HG02870 (cell line): ENCODE results near the gene KRT79.
"Not testable (repeated sequence)": the region's sequence is repeated elsewhere in the genome, so short reads cannot be mapped to it uniquely, and the experiment has no call there.

ENCODE experiments used
- ATAC-seq: cut with Tn5 transposase; IDR thresholded peaks from one replicate; pipeline ENCODE4 v1.9.1; 2021; ENCODE audit warnings: mild to moderate bottlenecking, moderate library complexity; ENCODE audit not compliant: unreplicated experiment

Gene KRT79

DNA sequence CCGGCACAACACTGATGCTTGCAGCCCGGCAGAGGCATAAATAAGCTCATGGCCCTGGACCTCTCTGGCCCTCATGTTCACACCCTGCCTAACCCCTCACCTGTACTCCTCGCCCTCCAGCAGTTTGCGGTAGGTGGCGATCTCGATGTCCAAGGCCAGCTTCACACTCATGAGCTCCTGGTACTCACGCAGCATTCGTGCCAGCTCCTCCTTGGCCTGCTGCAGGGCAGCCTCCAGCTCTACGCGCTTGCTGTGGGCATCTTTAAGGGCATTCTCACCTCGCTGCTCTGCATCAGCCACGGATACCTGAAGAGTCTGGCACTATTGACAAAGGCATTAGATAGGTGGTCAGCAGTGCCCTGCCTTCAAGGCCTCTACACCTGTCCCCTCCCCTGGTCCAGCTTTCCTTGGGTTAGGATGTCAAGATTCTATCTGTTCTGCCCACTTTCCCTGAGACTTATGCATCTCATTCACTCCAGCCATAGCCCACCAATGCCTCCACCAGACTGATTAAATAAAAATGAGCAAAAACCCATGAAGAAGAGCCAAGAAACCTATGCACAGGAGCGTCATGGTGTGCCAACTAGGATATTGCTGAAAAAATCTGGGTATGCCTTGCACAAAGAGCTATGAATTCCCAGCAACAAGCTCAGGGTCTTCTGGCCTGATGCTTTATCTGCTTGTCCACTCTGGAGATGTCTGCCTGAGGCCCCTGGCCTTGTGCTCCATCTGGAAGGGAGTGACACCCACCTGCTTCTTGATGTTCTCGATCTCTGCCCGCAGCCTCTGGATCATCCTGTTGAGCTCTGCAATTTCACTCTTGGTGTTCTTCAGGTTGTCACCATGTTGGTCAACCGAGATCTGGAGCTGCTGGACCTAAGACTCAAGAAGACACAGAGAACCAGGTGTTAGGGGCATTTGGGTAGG, 26.3 kb downstream of the KRT79 start:
- no peak for ATAC-seq

DNA sequence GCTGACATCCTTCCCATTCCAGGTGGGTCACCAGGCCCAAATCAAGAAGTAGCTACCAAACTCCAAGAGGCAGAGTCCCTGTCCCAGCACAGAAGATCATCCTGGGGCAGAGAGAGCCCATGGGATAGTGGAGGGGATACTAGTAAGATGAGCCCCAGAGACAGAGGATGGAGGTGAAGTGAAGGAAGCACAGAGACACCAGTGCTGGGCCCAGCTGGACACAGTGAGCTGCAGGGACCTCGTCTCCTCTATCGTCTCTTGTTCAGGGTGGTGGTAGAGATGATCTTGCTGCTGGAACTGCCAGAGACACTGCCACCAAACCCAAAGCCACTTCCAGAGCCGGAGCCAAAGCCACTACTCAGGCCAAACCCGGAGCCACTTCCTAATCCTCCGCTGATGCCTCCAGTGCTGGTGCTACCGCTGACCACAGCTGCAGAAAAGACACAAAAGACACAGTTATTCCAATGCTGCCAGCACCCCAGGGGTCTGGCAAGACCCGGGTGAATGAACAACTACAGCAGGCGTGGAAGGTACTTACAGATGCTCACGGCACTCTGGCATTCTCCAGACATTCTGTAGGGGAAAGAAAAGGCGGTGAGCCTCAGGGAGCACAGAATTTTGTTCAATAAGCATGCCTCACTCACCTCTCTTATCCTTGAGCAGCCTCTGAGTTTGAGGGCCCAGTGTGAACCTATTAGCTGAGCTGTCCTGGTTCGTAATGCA, 27.1 kb downstream of the KRT79 start:
- ATAC-seq = no peak

DNA sequence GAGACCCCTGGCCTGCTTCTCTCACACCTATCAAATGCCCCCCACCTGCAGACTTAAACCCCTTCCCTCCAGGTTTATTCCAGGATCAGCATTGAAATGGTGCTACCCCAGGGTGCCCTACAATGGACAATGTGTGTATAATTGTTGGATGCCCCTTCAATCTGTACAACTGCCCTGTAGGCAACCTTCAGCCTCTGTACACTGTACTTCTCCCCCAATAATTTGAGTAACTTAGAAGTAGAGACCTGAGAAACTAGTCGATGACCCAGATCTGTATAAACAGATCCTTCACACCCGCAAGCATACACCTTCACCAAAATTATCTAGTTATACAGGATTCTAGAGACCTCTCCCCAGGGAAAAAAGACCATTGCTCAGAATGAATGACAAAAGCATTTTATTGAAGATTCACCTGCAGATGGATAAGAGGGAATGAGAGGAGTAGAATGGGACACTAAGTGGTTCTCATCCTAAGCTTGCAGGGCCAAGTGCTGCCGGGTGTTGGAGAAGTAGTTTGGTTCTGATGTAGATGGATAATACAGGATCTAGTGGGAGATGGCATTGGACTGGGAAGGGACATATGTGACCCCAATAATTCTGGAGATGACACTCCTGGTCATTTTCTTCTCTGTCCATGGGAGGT, 27.8 kb downstream of the KRT79 start:
- no peak for ATAC-seq

DNA sequence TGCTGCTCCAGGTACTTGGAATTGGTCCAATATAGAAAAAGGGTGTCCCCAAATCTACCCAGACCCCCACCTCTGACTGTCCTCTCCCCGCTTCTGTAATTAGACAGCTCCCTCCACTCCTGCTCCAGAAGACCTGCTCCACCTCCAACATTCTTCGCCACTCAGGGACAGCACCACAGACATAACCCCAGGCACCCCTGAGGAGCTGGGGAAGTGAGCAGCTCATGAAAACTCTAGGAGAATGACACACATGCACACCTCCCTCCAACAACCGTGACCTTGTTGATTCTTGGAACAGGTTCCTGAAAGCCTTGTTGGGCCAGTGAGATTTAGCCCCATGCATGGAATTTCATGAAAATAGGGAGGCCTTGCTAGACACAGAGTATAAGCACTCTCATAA, 28.4 kb downstream of the KRT79 start:
- no peak for ATAC-seq

DNA sequence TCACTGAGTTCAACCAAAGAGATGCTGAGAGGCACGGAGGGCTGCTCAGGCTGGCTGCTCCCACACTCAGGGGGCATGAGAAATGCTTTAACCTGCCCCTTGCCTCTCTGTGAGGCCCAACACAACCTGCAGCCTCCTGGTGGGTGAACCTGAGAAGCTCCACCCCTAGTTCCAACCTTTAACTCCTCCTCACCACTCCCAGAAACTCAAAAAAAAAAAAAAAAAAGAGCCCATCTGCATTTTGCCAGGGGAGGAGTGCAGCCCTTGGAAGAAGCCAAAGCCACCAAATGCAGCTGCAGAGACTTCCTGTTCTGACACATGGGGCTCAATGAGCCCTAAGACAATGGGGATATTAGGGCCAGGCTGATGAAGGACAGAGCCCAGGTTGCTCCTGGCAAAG, 29.1 kb downstream of the KRT79 start:
- ATAC-seq = no peak

DNA sequence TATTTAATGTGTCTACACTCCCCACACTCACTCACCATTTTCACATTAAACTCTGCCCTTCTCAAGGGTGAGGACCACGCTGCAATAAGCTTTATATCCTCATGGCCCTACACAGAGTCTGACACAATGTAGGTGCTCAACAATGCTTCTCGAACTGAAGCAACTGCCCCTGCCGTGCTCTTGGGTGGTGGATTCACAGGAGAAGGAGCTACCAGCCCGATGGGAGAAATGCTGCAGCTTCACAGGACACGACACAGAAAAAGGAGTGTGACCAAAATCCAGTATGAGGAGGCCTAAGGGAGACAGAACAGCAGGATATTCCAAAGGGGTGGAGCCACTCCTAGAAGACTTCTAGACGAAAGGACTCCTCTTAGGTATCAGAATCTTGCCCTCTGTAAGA, 31.7 kb downstream of the KRT79 start:
- no peak for ATAC-seq

DNA sequence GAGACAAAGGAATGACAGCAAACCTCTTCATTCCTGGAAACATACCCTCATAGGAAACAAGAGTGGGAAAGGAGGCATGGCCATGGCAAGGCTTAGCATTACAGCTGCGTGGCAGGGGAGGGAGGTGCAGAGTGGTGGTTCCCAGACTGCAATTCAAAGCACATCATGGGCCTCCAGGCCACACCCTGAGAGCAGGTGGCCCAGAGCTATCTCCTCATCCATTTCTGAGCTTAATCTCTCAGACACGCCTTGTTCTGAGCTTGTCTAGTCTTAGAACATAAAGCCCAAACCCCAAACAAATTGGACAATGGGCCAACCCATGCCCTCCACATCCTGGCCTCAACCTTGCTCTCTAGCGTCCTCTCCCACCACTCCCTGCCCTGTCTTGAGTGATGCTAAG, 32.3 kb downstream of the KRT79 start:
- no peak for ATAC-seq

DNA sequence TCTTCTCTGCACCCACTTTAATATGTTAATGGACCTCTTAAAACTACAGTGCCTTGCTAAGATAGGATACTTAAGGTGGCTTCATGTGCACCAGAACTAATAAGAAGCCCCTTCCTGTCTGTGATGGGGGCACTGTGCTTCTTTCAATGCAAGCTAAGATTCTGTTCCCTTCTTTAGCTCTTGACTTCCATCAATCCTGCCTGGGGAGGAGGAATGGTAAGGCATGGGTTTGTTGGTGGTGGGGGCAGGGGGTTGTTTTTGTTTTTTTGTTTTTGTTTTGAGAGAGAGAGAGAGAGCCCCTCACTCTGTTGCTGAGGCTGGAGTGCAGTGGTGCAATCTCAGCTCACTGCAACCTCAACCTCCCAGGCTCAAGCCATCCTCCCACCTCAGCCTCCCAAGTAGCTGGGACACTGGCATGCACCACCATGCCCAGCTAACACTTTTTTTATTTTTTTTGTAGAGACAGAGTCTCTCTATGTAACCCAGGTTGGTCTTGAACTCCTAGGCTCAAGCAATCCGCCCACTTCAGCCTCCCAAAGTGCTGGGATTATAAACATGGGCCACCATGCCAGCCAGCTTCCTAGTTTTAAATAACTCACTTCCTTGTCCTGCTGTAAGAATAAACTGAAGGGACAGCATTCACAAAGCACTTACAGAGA, 33.7 kb downstream of the KRT79 start:
- ATAC-seq = no peak

DNA sequence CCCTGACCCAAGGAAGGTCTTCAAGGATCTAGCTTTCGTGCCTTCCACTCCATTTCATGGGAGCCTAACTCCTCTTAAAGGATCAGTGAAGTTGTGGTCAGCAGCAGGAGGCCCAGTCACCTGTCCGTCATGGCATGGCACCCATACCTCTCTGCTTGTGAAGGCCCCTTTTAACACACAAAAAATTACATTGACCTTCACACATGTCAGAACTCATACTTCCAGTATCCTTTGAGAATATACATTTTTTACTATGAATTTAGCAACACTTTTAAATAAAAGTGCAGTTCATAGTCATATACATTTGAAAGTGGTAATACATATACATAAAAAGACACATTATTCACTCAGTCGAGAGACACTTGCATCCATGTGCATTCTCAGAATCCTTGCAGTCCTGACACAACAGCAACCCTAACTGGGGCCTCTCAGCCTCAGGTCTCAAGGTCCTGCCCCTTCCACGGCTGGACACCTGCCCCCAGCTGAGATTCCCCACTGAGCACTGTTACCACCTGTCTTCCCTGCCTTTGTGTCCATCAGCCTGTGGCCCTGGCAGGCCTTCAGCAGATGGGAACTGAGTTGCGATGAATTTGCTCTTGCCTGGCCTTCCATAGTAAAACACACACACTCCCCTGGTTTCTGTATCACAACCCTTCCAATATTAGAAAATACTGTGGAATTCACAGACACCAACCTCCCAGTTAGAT, 34.5 kb downstream of the KRT79 start:
- no peak for ATAC-seq

DNA sequence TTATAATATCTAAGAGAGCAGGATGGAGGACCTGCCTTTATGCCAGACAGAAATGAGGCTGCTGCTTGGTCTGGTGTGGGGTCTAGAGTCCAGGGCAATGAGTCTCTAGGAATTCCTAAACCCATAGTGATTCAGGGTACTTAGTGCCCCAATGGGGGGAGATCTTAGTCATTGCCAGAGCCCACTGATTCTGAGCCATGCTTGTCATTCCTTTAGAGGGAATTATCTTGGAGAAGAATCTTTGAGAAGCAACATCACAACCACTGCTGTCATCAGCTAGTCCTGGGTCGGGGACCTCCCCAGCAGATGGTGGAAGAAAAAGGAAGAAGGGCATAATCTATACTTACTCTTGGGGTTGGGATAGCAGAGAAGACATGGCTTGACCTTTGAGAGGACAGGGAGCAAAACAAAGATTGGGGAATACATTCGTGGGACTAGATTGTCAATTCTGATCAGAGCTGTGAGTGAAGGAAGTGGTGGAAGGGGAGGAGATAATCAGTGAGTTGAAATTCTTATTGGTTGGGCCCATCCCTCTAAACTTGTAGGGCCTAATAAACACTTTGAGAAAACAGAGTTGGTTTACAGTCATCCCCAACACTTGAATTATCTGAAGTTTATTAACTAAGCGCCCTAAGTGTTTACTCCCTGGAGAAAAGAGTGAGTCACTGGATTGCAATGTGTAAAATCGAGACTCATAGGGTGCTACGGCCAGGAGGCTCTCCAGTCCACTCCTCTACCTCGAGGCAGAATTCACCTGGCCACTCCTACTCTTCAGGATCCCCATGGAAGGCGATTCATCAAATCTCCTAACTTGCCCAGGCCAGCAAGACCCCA, 35.2 kb downstream of the KRT79 start:
- no peak for ATAC-seq

DNA sequence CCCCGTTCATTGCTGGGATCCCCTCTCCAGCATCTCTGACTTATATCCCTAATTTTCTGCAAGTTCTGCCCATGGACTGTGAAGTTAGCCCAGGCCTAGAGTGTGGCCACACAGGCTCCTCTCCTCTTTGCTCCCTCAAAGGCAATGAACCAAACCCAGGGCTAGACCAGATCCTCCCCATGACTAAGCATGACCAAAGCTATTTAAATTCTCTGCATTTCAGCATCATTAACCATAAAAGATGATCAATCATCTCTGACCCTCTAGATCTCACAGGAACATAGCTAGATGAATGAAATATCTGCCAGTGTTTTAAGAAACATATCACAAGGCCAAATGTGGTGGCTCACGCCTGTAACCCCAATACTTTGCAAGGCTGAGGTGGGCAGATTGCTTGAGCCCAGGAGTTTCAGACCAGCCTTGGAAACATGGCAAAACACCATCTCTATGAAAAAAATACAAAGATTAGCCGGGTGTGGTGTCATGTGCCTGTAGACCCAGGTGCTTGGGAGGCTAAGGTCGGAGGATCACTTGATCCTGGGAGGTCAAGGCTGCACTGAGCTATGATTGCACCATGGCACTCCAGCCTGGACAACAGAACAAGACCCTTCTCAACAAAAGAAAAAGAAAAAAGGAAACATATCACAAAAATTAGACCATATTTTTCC, 36.0 kb downstream of the KRT79 start:
- no peak for ATAC-seq

DNA sequence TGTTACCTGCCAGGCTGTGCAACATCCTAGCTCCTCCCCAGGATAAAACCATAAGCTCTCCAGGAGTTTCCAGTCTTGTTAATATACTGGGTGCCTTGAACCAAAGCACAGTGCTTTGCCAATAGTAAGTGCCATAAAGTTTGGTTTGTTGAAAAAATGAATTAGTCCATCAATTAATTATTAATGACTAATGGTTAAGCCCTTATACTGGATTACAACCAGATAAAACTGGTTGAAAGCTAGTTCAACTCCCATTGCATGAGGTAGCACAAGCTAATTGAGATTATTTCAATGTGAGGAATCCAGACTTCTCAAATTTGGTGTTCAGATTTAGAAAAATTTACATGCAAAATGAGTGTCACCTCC, 36.6 kb downstream of the KRT79 start:
- ATAC-seq = no peak

DNA sequence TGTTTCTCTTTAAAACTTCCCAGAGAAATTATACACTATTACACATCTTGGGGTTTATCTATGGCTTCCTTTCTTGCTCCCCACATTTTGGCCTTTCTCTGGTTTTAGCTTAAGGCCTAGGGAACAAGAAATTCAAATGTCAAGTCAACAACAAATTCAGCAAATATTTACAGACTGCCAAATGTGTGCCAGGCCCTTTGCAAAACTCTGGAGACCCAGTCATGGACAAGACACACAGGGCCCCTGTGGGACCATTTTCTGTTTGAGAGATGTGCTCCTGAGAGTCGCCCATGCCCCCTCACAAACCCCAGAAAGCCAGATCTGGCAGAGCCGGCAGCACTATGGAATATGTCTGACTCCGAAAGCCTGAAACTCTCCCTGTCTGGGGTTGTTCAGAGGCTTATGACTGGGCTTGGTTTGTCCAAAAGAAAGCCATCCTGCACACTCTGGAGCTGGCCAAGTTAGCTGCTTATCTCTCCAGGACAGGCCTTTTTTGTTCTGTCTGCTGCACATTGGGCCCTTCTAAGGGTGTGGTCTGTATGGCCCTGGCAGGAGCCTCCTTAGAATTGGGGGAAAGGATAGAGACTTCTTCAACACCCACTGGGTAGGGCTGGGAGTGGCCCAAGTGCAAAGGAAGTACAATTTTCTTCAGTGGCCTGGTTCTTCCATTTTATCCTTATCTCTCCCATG, 37.1 kb downstream of the KRT79 start:
- no peak for ATAC-seq

DNA sequence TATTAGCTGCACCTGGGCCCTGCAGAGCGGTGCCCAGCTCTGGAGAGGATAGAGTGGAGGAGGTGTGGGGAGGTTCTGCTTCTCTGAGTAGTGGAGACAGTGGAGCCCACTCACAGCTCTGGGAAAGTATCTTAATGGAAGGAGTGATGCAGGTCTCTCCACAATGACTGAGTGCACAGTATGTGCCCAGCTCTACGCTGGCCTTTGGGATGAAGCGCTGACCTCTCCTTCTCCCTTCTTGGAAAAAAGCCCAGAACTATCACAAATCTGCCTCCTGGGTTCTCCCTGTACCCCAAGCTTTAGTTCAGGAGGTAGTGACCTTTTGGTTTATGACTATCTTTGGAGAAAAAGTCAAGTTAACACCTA, 37.7 kb downstream of the KRT79 start:
- ATAC-seq = no peak

DNA sequence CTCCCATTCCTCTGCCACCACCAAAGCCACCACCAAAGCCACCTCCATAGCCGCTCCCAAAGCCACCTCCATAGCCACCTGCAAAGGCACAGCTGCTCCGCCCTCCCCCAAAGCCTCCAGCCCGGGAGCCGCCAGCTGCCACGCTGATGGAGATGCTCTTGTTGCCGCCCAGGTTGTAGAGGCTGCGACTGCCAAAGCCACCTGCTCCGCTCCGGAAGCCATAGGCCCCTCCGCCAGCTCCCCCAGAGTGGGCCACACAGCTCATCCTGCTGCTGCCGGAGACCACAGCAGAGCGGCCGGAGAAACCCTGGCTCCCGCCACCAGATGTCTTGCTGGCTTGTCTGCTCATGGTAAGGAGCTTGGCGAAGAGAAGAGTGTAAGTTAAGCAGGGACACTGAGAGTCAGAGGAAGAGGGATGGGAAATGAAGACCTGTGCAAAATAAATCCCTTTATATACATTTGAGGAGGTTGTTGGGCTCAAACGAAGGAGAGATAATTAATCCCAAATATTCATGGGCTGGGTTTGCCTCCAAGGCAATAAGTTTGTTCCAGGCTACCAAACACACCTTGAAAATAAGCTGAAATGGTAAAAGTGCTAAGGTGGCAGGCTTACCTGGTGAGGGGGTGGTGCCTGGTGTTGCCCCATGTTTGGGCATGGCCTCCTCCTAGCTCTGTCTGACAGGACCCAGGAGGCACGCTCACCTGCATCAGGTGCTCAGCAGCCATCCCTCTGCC, 38.2 kb downstream of the KRT79 start, which contains the start of gene KRT3:
Gene KRT3, minus strand, starts transcription at position 424 of the 735 bp plus-strand sequence. Its CDS starts 75 bp downstream, at position 349.
- no peak for ATAC-seq

DNA sequence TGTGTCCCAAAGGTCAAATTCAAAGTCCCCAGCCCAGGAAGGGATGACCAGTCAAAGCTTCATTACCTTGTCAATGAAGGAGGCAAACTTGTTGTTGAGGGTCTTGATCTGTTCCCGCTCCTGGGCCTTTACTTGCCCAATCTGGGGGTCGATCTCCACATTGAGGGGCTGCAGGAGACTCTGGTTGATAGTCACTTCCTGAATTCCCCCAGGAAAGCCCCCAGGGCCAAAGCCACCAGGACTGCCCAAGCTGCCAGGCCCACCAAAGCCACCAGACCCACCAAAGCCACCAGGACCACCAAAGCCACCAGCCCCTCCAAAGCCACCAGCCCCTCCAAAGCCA, 38.8 kb downstream of the KRT79 start:
- not testable (repeated sequence) for ATAC-seq

DNA sequence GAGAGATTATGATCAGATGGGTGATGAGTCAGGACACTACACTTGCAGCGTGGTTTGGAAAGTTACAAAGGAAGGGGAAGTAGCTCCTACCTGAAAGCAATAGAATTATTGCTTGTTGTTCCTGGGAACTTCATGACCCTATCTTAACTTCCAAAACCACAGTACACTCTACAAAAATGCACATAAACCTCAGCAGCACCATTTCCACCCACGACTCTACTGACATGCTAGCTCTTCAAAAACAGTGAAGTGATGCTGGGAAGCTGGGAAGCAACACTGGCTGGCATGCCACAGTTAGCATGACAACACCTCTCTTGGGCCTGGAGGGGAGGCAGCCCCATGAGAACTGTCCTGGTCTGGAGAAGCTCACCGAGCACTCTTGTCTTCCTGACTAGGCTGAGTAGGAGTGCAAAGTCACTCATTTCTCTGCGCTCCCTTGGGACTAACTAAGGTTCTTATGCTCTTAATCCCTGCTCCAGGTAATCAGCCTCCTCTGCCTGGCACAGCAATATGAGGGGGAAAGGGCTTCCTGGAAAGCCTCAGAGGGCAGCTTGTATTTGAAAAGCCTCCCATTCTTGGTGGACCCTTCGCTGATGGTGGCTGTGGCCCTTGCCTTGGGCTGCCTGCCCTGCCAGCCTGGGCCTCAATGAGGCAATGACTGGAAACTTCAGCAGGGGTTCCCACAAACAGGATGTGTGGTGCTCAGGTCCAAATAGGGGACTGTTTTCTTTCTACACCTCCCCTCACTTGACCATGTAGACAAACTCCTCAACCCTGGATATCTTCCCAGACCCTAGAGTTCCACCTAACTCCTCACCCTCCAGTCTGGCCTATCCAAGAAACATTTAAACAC, 39.4 kb downstream of the KRT79 start:
- ATAC-seq = no peak
